GM18526 (cell line): ENCODE results near the gene FRY.

Experiments
- POLR2A ChIP-seq: IDR thresholded peaks from 3 replicates; pipeline ENCODE4 v1.6.1; 2011; ENCODE audit not compliant: insufficient read length; ENCODE audit errors: extremely low read depth

Gene FRY

GRCh38 chr13:32222046-32222676, 190.6 kb downstream of the FRY start:
- TF ChIP-seq POLR2A: no peak

- TF ChIP-seq POLR2A: no peak
Measured at GRCh38 chr13:32224916-32225315, 193.3 kb downstream of the FRY start.

DNA sequence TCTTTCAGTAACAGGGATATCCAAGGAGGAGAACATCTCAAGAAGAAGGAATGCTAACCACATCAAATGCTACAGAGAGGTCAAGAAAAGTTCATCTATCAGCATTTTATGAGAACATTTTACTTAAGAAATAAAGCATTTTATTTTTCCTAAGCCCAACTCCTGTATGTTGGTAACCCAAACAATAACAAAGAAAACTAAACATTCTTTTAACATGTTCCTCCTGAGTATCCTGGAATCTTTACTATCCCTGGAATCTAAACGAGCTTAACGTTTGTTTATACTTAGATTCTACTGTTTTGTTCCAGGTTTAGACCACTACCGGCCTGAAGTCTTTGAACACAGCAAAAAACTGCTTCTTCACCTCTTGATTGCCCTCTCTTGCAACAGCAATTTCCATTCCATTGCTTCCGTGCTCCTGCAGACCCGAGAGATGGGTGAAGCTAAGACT, 193.9 kb downstream of the FRY start:
- TF ChIP-seq POLR2A: no peak

DNA sequence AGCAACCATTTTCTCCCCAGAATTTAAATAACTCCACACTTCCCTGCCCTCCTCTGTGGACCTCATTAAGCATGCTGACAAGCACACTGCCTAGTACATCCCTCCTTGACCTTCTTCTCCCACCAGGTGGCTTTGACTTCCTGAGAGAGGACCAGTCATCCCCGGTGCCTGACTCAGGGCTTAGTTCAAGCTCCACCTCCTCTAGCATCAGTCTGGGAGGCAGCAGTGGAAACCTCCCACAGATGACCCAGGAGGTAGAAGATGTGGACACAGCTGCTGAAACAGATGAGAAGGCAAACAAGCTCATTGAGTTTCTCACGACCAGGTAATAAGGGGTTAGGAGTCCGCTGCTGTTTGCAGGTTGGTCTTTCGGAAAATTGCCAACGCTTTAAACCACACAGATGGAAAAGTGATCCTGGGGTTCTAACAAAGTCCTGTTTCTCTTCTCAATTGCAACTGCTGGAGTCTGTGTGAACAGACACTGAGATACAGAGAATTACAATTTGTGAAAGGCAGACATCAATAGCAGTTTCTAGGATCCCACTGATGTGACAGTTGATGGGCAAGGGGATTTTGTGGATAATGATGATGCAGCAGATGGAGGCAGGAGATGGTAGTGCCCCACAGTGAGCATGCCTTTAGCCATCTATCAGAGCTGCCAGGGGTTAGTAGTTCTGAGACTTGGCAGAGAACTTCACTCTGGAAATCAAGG, 196.9 kb downstream of the FRY start:
- TF ChIP-seq POLR2A: no peak

DNA sequence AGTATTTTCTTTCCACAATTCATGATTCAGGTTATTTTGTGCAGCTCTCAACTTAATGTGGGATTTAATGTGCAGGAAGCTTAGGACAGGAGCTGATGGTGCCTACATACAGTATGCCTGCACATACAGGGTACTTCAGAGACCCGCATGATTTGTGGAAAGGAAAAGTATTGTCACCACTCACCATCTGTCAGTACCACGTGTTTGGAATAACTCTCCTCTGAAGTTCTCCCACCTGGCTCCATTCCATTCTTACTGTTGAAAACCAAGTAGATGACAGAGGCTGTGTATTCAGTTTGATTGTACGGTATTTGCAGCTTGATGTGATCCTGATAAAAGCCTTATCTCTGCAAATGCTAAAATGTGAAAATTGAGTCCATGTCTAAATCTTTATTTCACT, 197.9 kb downstream of the FRY start:
- TF ChIP-seq POLR2A: no peak

DNA sequence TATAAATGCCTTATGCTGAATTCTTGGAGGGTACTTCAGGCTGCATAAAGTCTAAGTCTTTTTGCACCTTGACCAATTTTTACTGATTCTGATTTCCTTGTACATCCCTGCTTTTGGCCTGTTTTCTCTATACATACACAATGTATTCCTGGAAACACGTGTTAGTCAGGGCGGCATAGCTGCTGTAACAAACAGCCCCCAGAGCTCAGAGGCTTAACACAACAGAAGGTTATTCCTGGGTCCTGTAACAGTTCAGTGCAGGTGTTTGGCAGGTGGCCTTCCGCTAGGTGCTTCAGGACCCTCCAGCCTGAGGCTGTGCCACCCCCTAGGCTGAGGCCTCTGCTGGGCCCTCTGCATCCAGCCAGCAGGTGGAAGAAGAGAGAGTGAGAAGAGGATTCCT, 200.7 kb downstream of the FRY start:
- TF ChIP-seq POLR2A: no peak

DNA sequence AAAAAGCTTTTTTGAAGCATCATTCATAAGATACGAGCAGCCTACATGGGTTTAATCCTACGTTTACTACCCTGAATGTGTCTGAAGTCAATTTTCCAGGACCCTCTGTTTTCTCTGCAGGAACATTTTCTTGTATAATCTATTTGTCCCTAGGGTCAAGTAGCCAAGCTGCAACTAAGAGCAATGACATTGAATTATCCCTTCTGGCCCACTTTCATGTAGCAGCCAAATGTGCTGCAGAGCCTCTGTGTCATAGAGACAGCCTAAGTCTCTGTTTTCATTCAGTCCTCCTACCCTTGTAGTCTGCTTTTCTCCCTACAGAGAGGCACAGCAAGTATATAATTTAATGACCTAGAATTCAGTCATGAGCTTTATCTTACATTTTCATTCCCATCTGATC, 201.5 kb downstream of the FRY start:
- TF ChIP-seq POLR2A: no peak

DNA sequence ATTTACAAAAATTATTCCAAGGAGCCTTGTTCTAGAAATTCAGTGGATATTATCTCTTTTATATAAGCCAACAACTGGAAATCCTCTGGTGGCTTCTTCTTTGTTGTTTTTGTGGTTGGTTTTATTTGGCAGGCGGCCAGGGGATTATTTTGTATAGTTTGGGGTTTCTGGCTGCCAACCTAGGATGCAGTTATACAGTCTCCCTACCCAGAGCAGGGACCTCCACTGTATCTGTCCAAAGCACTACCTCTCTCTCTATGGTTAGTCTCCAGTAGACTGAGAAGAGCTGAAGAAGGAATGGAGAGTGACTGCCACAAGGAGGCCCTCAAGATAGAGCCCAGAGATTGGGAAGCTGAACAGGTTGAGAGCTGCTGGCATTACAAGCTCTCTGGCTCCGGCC, 203.3 kb downstream of the FRY start:
- TF ChIP-seq POLR2A: no peak

- TF ChIP-seq POLR2A: no peak
Measured at GRCh38 chr13:32237681-32238080, 206.1 kb downstream of the FRY start.

GRCh38 chr13:32243695-32244094, 212.1 kb downstream of the FRY start:
- no peak for TF ChIP-seq POLR2A

DNA sequence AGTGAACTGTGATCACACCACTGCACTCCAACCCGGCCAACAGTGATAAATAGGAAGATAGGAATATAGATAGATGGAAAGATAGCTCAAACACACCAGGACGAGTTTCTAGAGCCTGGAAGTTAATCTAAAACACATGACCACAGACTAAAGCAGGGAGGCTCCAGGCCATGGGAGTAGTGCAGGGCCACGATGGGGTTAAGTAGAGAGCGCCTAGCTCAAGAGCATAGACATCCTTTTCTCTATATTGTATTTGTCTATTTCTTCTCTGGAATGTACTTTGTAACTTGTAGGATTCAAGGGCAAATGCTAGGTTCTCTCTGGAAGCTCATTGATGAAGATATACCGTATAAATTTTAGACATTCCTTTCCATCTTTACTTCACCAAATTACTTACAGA, 214.0 kb downstream of the FRY start:
- no peak for TF ChIP-seq POLR2A

GRCh38 chr13:32246468-32246867, 214.9 kb downstream of the FRY start:
- TF ChIP-seq POLR2A: no peak

DNA sequence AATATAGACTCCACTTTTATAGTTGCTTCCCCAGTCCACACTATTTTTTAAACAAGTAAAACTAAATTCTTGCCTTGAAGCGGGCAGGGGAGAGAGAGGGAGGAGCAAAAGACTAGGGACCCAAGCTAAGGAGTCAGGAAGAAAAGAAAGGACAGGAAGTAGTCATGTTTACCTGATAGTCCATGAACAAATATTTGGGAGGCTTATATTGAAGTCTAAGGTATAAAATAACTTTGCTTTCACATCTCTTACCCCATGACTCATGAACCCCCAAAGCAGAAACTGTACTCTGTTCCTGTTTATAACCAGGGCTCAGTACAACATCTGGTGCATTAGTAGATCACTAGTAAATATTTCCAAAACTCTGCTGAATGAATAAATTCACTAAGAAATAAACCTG, 216.3 kb downstream of the FRY start:
- TF ChIP-seq POLR2A: no peak

DNA sequence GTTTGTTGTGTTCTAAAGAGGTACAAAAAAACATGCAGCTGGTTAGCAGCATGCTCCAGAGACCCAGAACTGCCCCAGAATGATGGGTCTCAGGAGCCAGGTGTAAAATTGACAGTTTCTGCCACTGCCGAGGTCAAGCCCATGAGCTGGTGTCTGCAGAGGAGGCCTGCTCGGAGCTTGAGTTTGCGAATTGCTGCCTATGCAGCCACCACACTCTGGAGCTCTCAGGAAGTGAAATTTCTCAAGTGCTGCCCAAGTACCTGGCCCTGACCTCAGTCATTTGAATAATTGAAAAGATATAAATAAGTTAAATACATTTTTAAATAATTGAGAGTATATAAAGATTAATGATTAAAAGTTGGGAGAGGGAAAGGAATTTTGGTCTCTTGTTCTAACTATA, 217.2 kb downstream of the FRY start:
- no peak for TF ChIP-seq POLR2A

DNA sequence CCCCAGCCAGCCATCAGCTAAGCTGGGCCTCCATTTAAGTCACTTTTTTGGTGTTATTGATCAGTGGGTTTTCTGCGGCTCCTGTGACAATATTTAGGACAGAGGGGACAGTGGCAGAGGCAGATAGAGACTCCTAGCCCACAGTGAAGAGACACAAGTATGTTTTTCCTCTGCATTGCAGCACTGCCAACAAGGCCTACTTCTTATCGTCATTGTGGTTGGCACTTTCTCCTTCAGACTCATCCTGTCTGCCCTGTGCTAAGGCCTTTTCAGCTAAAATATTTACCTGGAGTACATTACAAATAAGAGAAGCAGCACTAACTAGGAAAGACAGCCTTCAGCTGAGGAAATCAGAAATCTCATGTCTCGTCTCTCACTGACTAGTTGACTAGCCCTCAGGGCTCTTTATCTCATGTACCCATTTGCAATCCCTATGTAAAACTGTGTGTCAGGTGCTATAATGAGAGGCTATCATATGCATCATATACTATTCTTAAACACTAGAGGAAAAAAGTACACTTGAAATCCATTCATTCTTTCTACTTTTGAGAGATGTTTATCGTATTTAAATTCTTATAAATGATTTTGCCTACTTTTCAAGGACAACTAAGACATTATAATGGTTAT, 221.4 kb downstream of the FRY start:
- TF ChIP-seq POLR2A: no peak

GRCh38 chr13:32253911-32254399, 222.4 kb downstream of the FRY start:
- TF ChIP-seq POLR2A: no peak

GRCh38 chr13:32254416-32254815, 222.8 kb downstream of the FRY start:
- TF ChIP-seq POLR2A: no peak
